ENCODE measurements around the gene RETN.
A peak's percentile ranks its signal among the peaks of the same experiment; 100 is the strongest.

Gene RETN

DNA sequence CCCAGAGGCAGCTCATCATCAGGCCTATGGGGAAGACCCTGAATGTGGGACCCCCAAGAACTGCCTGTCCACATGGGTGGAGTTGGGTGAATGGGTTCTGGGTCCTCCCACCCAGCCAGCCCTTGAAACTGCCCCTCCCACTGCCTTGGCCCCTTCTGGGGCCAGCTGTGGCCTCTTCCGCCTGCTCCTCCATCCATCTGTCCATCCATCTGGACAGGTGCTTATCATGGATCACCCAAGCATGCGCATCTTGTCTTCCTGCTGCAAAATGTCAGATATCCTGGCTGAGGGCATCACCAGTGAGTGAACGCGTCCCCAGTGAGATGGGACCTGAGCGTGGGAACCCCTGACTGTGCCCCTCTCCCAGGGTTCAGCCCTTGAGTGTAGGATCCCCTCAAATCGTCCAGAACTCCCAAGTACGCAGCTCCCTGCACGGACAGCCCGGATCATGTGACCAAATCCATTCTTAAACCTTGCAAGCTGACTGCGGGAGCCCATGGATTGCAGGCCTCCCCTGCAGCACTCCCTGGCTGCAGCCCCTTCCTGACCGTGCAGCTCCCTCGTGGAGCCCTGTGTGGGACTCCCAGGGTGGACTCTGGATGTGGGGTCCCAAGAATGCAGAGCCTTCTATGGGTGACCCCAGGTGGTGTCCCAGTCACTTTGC is 29.9 kb upstream of the RETN start:
- no peak for DNase-seq

DNA sequence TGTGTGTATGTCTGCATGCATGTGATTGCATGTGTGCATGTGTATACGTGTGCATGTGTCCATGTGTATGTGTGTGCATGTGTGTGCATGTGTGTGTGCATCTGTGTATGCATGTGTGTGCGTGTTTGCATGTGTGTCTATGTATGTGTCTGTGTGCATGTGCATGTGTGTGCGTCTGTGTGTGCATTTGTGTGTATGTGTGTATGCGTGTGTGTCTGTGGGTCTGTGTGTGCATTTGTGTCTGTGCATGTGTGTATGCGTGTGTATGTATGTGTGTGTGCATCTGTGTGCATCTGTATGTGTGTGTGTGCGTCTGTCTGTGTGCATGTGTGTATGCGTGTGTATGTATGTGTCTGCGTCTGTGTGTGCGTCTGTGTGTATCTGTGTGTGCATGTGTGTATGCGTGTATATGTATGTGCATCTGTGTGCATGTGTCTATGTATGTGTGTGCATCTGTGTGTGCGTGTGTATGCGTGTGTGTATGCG is 28.9 kb upstream of the RETN start:
- no peak for DNase-seq

DNA sequence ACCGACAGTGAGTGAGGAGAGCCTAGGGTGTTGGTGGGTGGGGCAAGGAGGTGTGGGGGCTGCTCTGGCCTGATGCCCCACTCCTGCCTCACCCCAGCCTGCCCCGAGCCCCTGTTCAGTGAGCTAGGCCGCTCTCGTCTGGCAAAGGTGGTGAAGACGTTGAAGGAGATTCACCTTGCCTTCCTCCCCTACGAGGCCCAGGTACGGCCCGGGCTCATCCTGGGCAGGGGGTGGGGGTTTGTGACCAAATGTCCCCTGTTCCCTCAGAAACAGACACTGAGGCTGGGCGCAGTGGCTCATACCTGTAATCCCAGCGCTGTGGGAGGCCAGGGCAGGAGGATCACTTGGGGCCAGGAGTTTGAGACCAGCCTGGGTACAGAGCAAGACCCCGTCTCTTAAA is 28.0 kb upstream of the RETN start:
- no peak for DNase-seq

DNA sequence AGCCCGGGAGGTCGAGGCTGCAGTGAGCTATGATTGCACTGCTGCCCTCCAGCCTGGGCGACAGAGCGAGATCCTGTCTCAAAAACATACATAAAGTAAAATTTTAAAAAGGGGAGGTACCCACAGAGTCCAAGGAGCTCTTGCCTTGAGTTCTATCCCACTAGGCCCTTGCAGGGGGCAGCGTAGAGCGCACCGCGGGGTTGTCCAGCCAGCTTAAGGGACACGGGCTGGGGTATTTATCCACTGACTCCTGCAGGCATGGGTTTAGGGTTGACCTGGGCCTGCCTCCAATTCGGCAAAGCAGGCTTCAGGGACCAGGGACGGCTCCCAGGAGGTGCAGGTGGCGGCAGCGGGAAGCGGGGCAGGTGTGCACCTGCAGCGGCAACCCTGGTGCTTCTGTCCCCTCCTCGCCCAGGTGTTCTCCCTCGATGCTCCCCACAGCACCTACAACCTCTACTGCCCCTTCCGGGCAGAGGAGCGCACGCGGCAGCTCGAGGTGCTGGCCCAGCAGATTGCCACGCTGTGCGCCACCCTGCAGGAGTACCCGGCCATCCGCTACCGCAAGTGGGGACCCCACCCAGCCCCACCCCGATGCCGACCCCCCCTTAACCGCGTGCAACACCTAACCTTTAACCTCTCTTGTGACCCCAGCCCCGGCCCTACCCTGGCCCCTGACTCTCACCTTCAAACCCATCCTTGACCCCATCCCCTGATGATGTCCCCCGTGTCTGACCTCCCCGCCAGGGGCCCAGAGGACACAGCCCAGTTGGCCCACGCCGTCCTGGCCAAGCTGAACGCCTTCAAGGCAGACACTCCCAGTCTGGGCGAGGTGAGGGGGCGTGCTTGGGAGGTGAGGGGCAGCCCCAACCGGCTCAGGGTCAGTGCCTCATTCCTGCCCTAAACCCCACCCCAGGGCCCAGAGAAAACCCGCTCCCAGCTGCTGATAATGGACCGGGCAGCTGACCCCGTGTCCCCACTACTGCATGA is 27.3 kb upstream of the RETN start:
- DNase-seq, result no peak

DNA sequence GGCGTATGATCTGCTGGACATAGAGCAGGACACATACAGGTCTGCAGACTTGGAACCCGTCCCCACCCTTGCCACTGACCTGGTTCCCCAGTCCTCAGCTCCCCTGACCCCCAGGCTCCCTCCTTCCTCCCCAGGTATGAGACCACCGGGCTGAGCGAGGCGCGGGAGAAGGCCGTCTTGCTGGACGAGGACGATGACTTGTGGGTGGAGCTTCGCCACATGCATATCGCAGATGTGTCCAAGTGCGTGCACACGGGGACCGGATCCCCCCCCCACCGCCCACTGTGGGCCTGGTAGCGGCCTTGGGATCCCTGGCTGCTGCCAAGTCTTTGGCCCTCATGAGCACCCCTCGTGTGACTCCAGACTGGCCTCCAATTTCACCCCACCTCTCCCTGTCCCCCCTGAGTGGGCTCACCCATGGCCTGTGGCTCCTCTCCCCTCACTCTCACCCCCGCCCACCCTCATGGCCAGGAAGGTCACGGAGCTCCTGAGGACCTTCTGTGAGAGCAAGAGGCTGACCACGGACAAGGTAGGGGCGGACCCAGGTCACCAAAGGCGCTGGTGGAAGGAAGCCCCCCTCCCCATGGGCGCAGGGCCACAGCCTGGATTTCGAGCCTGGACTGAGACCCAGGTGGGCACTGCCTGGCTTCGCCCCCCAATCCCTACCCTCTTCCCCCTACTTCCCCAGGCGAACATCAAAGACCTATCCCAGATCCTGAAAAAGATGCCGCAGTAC is 26.4 kb upstream of the RETN start:
- DNase-seq, result no peak

DNA sequence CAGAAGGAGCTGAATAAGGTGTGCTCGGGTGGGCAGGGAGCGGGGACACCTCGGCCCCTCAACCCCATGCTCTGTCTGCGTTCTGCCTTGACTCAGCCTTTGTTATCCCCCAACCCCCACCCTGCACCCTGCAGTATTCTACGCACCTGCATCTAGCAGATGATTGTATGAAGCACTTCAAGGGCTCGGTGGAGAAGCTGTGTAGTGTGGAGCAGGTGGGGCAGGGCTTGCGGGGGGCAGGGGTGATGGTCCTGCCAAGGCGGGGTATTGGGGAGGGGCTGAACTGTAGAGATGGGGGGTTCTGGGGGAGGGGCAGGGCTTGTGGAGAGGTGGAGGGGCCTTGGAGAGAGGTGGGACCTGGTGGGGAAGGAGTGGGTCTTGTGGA is 25.8 kb upstream of the RETN start:
- DNase-seq, result no peak

DNA sequence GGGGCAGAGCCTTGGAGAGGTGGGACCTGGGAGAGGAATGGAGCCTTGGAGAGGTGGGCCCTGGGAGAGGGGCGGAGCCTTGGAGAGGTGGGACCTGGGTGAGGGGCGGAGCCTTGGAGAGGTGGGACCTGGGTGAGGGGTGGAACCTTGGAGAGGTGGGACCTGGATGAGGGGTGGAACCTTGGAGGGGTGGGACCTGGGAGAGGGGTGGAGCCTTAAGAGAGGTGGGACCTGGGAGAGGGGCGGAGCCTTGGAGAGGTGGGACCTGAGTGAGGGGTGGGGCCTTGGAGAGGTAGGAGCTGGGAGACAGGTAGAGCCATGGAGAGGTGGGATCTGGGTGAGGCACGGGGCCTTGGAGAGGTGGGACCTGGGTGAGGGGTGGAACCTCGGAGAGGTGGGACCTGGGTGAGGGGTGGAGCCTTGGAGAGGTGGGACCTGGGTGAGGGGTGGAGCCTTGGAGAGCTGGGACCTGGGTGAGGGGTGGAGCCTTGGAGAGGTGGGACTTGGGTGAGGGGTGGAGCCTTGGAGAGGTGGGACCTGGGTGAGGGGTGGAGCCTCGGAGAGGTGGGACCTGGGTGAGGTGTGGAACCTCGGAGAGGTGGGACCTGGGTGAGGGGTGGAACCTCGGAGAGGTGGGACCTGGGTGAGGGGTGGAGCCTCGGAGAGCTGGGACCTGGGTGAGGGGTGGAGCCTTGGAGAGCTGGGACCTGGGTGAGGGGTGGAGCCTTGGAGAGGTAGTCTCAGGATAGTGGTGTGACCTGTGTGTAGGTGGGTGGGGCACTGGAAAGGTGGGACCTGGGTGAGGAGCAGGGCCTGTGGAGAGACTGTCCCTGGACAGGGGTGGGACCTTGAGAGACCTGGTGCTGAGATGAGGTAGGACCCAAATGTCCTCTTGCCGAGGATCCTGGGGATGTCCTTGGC is 25.0 kb upstream of the RETN start:
- peak; percentile 29 for DNase-seq

DNA sequence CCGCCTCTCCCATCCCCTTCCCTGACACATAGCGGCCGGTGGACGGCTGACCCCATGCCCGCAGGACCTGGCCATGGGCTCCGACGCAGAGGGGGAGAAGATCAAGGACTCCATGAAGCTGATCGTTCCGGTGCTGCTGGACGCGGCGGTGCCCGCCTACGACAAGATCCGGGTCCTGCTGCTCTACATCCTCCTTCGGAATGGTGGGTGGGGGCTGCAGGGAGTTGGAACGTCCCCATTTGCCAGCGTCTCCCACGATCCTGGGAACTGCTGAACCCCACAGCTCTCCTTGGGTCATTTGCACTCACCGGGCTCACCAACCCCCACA is 24.3 kb upstream of the RETN start:
- no peak for DNase-seq

DNA sequence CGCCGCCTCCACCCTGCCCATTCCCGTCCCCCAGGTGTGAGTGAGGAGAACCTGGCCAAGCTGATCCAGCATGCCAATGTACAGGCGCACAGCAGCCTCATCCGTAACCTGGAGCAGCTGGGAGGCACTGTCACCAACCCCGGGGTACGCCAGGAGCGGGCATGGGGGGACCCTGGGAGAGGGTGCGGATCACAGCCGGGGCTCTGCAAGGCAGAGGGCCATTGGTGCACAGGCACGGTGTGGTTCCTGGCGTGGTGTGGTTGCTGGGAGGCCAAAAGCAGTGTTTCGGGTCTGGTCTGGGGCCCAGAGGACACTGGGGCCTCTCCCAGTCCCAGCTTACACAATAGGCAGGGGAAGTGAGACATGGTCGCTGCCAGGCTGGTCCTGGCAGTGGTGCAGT is 23.7 kb upstream of the RETN start:
- DNase-seq, result no peak

DNA sequence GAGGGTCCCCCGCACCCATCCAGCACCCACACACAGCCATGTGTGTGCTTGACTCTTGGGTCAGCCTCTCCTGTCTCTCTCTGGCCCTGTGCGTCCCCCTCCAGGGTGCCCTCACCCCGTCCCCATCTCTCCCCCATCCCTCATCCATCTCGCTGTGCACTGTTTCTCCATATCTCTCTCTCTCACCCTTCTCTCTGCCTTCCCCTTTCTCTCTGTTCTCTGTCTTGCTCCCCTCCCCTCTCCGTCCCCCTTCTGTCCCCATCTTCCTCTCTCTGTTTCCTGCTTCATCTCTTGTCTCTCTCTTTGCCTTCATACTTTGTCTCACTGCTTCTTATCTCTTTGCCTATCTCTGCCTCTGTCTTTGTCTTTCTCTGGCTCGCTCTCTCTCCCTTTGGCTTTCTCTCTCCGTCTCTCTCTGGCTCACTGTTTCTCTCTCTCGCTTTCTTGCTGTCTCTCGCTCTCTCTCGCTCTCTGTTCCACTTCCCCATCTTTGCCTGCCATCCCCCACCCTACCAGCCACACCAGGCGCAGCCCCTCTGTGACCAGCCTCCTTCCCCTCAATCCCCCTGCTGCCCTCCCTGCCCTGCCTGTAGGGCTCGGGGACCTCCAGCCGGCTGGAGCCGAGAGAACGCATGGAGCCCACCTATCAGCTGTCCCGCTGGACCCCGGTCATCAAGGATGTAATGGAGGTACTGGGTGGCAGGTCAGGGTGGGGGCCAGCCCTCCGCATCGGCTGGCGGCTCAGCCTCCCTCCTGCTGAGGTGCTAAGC is 23.0 kb upstream of the RETN start:
- DNase-seq, result no peak

DNA sequence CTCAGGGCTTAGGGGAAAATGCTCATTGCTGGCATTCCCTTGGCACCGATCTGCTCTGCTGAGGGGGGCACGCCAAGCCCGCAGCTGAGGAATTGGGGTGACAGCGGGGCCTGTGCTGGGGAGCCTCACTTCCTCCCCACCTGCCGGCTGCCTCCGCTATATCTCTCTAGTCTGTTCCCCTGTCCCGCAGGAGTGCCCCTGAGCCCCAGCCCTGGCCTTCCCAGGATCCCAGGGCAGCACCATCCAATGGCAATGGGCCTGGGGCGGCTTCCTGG is 22.5 kb upstream of the RETN start:
- no peak for DNase-seq

DNA sequence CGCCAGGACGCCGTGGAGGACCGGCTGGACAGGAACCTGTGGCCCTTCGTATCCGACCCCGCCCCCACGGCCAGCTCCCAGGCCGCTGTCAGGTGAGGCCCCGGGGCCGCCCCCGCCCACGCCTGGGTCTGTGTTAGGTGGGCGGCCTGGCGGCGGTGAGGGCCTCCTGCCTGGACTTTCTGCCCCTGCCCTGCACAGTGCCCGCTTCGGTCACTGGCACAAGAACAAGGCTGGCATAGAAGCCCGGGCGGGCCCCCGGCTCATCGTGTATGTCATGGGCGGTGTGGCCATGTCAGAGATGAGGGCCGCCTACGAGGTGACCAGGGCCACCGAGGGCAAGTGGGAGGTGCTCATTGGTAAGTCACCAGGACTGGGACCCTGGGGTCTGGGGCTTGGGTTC is 21.7 kb upstream of the RETN start:
- DNase-seq, result no peak

DNA sequence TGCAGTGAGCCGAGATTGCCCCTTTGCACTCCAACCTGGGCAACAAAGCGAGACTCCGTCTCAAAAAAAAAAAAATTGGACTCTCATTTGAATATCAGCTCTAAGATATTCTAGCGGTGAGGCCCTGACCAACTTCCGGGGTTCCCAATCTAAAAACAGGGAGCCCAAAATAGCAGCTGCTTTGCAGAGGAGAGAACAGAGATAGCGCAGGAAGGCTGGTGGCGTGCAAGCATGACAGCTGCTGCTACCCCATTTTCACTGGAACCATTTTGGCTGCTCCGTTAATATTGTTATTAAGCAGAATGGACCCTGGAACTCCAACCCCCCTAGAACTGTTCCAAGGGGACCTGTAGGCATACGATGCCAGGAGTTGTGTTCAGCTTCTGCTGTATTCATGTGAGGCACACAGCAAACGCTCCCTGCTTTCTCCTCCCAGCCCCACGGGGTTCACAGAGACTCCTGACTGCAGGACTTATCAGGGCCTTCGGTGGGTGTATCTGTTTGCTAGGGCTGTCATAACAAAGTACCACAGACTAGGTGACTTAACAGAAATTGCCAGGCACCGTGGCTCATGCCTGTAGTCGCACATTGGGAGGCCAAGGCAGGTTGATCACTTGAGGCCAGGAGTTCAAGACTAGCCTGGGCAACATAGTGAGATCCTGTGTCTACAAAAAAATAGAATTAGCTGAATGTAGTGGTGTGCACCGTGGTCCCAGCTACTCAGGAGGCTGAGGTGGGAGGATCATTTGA is 20.4 kb upstream of the RETN start:
- no peak for DNase-seq

DNA sequence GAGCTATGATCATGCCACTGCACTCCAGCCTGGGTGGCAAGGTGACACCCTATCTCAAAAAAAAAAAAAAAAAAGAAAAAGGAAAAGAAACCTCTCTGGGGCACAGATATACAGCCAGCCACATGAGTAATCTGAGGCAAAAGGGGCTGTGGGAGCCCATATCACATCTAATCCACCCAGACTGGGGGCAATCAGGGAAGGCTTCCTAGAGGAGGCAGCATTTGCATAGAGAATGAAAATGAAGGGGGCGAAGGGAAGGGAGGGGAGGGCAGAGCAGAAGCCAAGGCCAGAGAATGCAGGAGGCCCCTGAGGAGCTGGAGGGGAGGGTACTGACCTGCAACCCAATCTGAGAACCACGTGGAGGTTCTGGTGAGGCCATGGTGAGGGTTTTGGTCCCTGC is 18.7 kb upstream of the RETN start:
- no peak for DNase-seq

DNA sequence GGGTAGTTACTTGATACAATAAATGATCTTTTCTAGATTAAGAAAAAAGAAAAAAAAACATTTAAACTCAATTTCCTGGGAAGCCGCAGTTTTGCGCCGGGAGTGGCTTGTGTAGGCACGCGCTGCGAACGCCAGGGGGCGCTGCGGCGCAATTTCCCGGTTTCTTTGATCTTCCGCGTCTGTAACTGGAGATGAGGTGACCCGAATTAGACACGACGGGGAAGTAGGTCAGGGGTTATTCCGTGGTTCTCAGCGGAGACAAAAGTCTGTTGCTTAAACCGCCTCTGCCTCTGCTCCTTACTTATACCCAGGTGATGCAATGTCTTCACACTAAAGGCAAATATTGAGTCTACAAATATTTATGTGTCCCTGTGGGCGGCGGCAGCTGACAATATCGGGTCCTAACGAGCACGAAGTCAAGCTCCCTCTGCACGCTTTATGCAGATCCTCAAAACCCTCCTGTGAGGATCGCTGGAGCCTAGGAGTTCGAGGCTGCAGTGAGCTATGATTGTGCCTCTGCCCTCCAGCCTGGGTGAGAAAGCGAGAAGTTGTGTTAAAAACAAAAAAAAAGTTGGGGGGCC is 16.7 kb upstream of the RETN start:
- DNase-seq, result peak; percentile 84

DNA sequence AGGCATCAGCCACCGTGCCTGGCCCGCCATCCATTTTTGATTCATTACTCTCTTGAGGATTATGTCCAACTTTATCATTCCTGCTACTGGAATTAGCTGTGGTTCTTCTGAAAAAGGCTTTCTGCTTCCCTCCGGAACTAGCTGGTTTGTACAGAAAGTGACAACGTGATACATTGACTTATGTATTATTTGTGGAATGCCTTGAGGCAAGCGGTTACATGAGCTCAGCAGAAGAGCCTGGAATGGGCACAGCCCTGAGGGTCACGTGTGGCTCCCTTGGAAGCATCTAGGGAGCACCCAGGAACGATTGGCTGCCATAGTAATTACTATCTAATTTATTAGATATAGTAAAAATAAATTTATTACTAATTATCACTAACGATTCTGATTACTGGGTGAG is 14.4 kb upstream of the RETN start:
- DNase-seq, result no peak

DNA sequence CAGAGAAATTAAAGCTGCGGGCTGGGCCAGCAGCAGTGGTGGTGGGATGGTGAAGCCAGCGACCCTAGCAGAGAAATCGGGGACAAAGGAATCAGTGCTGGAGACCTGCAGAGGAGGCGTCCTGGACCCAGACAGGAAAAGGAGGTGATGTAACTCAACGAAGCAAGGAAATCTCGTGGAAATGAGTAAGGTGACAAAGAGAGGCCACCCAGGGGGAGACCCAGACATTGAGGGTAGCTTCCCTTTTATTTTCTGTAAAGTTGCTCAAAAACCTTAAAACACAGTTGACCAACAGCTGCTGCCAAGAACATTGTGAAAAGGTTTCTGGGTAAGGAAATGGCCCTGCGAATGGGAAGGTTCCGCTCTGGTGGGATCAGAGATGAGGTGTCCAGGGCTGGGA is 13.3 kb upstream of the RETN start:
- no peak for DNase-seq

DNA sequence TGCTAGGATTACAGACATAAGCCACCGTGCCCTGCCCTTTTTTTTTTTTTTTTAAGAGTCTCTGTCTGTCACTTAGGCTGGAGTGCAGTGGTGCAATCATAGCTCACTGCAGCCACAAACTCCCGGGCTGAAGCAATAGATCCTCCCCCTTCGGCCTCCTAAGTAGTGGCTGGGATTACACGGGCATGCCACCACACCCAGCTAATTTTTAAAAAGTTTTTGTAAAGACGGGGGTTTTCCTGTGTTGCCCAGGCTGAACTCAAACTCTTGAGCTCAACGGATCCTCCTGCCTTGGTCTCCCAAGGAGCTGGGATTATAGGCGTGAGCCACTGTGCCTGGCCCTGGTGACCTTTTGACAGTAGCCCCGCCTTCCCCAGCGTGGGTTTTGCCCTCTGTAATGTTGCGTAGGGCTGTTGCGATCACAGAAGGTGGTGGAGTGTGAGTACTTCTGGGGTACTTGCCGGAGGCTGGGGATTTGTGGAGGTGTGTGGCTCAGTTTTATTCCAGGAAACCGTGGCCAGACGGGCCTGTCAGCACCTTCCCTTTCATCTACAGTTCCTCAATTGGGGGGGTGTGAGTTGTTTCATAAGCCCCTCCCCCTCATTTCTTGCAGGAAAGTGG is 11.6 kb upstream of the RETN start:
- peak; percentile 57 for DNase-seq

DNA sequence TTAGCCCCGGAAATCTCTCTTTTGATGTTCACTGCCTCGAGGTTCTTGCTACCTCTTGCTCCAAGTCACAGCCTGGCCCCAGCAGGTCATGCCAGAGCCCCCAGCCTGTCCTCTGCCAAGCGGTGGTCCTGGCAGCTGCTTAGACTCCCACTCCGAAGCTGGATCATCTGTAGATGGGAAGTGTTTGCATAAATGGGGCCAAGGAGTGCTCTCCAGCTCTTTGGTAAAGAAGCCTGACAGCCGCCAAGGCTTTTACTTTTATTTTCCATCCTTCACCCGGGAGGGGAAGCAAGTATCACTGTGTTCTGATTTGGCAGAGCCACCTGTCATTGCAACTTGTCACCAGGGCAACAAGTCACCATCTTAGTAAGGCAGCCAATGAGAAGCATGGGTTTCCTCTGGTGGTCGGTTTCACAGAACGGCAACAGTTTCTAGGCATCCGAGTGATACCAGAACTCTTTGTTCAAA is 10.6 kb upstream of the RETN start:
- DNase-seq, result peak; percentile 60

Data from stimulated activated CD4-positive, alpha-beta T cell treated with anti-CD3 and anti-CD28 coated beads, Interleukin-15, amount 100 ng/mL, for 24 hours (primary cell).